ENCODE results near the gene FUT8.

Gene FUT8

GRCh38 chr14:65792208-65792905 is 379.8 kb downstream of the FUT8 start:
- Histone ChIP-seq H3K4me1 (ENCODE audit: insufficient read depth, poor library complexity, severe bottlenecking) (no peaks in the 10 kb centered on the region), H3K9me3 (ENCODE audit: severe bottlenecking) (no peaks in the 10 kb centered on the region), H3K4me3 (ENCODE audit: severe bottlenecking) (no peak overlapping the region), H3K27me3 (ENCODE audit: insufficient read depth, poor library complexity, severe bottlenecking) (no peaks in the 10 kb centered on the region), H3K36me3 (ENCODE audit: low read depth) (no peaks in the 10 kb centered on the region), H3K27ac (ENCODE audit: poor library complexity, severe bottlenecking) (no peak overlapping the region)
- no peak for TF ChIP-seq CTCF (IDR thresholded peaks at IDR 0.05; ENCODE audit: poor library complexity, severe bottlenecking)
- ATAC-seq (ENCODE audit: low read depth) (peak; percentile 66), DNase-seq (ENCODE audit: low spot score) (no peak)

All from RWPE2 (cell line).